ENCODE data around the gene RABGAP1.

The RABGAP1 gene

GRCh38 chr9:123053711-123054110, 112.9 kb downstream of the RABGAP1 start:
- DNase-seq = no peak

DNA sequence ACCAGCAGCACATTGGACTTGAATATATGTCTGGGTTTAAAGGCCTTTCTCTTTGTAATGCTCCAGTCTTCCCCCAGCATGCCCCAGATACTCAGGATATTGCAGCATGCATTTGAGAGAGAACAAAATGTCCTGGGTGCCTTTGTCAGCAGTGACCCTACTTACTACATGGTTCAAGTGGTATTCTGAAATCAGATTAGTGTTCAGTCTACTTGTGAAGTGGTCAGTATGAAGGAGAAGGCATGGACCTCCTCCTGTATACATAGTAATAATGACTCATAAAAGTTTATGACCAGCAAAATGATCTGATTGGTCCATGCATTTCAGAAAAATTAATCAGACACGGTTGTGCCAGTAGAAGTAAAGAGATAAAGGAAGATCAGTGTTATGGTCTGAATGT, 118.0 kb downstream of the RABGAP1 start:
- DNase-seq = no peak

- no peak for DNase-seq
Observed at GRCh38 chr9:123059472-123060220, 118.8 kb downstream of the RABGAP1 start.

- DNase-seq = no peak
Observed at GRCh38 chr9:123061216-123061615, 120.4 kb downstream of the RABGAP1 start.

DNA sequence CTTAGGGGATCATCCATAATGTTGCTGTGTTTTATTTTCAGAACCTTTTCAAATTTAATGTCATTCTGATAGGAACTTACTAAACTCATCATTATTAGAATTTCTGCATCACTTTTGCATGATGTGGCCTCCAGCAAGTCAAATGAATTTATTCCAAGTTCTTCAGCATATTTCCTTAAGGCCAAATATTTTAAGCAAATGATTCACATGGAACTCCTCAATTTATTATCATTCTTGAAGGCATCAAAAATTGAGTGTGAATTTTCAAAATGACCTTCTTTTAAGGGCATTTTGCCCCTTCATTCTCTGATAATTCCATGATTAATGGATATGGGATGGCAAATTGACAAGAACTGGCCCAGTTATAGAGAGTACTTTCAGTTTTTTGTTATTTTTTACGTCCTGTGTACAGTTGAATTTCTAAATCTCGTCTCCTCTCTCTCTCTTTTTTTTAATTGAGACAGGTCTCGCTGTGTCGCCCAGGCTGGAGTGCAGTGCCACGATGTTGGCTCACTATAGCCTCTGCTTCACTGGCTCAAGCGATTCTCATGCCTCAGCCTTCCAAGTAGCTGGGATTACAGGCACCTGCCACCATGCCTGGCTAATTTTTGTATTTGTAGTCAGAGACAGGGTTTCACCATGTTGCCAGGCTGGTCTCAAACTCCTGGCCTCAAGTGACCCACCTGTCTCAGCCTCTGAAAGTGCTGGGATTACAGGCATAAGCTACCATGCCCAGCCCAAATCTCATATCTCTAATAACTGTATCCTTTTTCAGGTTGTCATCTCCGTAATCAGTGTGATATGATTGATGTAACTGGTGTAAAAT, 121.7 kb downstream of the RABGAP1 start:
- DNase-seq = no peak

GRCh38 chr9:123063177-123063598, 122.4 kb downstream of the RABGAP1 start:
- DNase-seq = no peak

GRCh38 chr9:123063896-123064295, 123.1 kb downstream of the RABGAP1 start:
- no peak for DNase-seq

- DNase-seq = no peak
Observed at GRCh38 chr9:123064716-123065115, 123.9 kb downstream of the RABGAP1 start.

DNA sequence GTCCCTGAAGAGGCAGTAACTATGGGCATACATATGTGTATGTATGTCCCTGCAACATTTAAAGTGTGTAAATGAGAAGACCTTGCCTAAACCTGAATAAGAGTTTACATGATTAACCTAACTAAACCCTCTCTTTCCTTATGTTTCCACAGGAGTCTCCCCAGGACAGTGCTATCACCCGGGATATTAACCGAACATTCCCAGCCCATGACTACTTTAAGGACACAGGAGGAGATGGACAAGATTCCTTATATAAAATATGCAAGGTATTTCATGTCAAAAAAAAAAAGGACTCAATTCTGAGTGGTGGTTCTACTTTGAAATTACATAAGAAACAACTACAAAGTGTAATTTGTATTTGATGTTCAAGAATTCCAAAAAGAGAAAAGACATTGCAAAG, 124.4 kb downstream of the RABGAP1 start:
- no peak for DNase-seq

- no peak for DNase-seq
Observed at GRCh38 chr9:123067136-123067535, 126.3 kb downstream of the RABGAP1 start.

DNA sequence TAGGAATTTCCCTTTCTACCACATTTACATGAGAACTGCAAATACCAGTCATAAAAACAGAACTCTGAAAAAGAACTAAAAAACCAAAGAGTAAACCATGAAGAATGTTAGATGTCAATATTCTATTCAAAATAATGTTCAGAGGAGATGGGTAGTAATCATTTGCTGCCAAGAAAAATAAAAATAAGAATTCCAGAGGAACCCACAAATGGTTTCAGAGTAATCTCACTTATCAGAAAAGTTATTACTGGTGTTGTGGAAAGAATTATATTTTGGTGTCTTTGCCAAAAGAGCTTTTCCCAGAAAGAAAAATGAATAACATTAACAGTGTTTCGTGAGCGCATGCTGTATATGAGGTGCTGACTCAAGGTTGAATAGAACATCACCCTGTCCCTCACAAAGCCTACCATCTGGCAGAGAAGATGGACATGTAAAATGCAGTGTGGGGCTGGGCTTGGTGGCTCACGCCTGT, 128.2 kb downstream of the RABGAP1 start:
- no peak for DNase-seq

DNA sequence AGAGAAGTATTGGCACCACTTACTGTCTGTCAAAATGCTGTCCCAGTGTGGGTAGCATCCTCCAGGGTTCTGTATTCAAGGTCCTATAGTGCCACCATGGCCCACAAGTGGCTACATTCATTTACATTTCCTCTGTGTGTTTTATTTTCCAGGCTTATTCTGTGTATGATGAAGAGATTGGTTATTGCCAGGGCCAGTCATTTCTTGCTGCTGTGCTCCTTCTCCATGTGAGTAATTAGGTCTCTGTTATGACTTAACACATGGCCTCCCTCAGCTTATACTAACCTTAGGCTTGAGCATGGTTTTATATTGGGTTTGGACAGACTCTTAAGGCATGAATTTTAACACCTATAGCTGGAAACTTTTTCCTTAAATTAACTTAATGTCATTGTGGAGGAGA, 129.4 kb downstream of the RABGAP1 start:
- DNase-seq = peak; percentile 64

- no peak for DNase-seq
Observed at GRCh38 chr9:123072407-123072995, 131.7 kb downstream of the RABGAP1 start.

DNA sequence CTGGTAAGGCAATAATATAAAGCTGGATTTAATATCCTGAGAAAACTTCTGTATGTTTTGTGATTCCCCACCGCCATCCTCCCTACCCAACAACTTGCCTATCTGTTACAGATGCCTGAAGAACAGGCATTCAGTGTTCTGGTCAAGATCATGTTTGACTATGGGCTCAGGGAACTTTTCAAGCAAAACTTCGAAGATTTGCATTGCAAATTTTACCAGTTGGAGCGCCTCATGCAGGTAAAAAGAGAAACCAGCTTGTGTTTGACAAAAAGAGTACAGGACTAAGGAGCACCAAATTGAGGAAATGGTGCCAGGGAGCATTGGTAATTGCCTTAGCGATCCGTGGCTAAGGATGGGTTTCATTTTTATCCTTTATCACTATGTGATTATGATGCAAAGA, 132.6 kb downstream of the RABGAP1 start:
- no peak for DNase-seq

DNA sequence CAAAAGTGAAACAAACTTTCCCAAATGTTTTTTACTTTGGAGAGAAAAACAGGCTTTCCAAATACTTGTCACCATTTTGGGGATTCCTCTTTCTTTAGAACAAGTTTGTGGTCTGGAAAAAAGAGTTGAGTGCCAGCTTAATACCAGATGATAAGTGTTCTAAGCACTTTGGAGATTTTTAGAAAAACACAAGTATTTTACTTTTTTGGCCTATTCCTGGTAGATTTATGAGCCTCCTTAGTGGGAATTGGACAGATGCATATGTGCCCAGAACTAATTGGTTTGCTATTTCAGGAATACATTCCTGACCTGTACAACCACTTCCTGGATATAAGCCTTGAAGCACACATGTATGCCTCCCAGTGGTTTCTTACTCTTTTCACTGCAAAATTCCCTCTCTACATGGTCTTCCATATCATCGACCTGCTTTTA, 133.2 kb downstream of the RABGAP1 start:
- no peak for DNase-seq

DNA sequence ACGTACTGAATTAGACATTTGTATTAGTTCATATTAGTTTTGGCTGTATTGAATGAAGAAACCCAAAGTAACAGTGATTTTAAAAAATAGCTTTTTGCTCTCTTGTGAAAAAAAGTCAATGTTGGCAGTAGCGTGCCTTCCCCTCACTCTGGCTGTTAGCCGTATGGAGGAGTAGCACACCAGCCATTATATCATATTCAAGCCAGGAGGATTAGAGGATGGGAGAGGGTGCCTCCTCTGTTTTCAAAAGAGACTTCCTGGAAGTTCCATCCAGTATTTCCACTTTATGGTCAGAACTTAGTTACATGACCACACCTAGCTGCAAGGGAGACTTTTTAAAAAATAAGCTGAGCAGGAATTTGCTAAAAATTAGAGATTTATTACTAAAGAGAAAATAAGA, 133.8 kb downstream of the RABGAP1 start:
- no peak for DNase-seq

DNA sequence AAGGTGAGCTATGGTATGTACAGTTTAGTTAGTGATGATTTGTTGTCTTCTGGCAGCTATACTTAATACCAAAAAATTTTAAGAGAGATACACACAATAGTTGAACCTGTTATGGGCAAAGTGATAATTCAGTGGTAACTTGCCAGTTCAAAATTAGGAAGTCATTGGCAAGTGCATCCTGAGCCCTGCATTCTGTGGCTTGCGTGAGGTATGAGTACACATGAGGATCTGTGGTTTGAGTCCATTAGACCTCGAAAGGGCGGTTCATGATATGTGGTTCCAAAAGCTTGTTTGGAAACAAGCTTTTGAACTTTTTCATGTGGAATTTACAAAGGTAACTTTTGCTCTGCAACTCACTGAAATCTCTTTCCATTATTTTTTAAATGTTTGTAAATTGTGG, 139.6 kb downstream of the RABGAP1 start:
- no peak for DNase-seq

GRCh38 chr9:123081824-123082223, 141.0 kb downstream of the RABGAP1 start:
- DNase-seq = peak; percentile 23

GRCh38 chr9:123083680-123084079, 142.9 kb downstream of the RABGAP1 start:
- DNase-seq = no peak

DNA sequence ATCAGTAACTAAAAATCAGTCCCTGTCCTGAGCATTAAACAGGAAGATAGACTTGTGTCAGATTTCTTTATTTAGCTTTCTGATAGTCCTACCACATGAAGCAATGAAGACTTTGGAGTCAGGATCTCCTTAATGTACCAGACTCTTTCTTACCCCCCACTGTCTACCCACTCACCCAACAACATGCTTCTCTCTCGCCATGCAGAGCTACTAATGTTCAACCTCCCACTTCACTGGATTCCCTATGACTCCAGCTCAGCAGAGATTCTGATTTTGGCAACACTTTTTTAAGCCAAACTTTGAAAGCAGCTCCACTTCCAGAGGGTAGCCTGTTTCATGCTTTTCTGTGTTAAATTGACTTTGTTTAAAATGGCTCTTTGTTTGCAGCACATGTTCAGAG, 143.4 kb downstream of the RABGAP1 start:
- DNase-seq = no peak

DNA sequence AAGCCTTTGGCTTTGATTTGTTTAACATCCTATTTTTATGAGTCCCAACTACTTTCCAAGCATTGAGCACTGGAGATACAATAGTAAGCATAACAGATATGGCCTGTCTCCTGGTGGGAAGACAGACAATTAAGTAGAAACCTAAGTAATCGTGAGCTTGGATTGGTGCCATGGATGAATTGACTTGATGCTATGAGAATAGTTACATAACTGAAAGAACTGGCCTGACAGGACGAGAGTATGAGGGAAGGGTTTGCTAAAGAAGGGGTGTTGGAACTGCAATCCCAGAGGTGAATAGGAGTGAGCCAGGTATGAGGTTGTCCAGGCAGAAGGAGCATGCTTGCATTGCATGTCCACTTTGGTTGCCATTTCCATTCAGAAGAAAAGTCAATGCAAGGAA, 145.1 kb downstream of the RABGAP1 start:
- DNase-seq = no peak

- DNase-seq = no peak
Observed at GRCh38 chr9:123087359-123087888, 146.6 kb downstream of the RABGAP1 start.

GRCh38 chr9:123089040-123089439, 148.2 kb downstream of the RABGAP1 start:
- DNase-seq = no peak
